Liver (tissue), 9 donors: Measurements from ENCODE around the gene RIT2. TPM values are rescaled to one million over a fixed set of nuclear protein-coding genes. Genes with fewer than 3 reads are reported as not detected.

ENCODE experiments used
- DNase-seq: peaks from one replicate; pipeline ENCODE4 v3.0.0-alpha.2; 2017; ENCODE audit warnings: low spot score
- H3K27ac ChIP-seq, 2 donors: one replicate each; pipeline ENCODE4 v1.7.0; 2013; ENCODE audit warnings: inconsistent platforms in 2 of 2, low read length in 2 of 2, control low read depth in 1 of 2, low read depth in 1 of 2, mild to moderate bottlenecking in 1 of 2
- H3K27me3 ChIP-seq, 4 donors: one replicate each; pipeline versions ENCODE4 v1.6.1 to v1.7.0; 2013; ENCODE audit warnings: low read length in 3 of 4, inconsistent platforms in 1 of 4, mild to moderate bottlenecking in 1 of 4, moderate library complexity in 1 of 4; ENCODE audit not compliant: control insufficient read depth in 4 of 4, insufficient read depth in 4 of 4
- H3K36me3 ChIP-seq, 4 donors: one replicate each; pipeline versions ENCODE4 v1.6.1 to v1.7.0; 2013; ENCODE audit warnings: low read length in 3 of 4, mild to moderate bottlenecking in 3 of 4, low read depth in 1 of 4, moderate library complexity in 1 of 4; ENCODE audit not compliant: control insufficient read depth in 4 of 4, insufficient read depth in 3 of 4
- H3K4me1 ChIP-seq, 4 donors: one replicate each; pipeline versions ENCODE4 v1.6.1 to v1.7.0; 2013; ENCODE audit warnings: low read length in 3 of 4, mild to moderate bottlenecking in 3 of 4, moderate library complexity in 1 of 4; ENCODE audit not compliant: control insufficient read depth in 4 of 4, insufficient read depth in 4 of 4
- H3K4me3 ChIP-seq, 3 donors: one replicate each; pipeline versions ENCODE4 v1.6.1 to v1.7.0; 2013; ENCODE audit warnings: low read length in 3 of 3, control low read depth in 1 of 3, low read depth in 1 of 3, mild to moderate bottlenecking in 1 of 3
- H3K9ac ChIP-seq, 2 donors: one replicate each; pipeline ENCODE4 v1.7.0; 2013; ENCODE audit warnings: low read length in 2 of 2, mild to moderate bottlenecking in 2 of 2, moderate library complexity in 2 of 2, control low read depth in 1 of 2, low read depth in 1 of 2
- H3K9me3 ChIP-seq, 4 donors: one replicate each; pipeline versions ENCODE4 v1.6.1 to v1.7.0; 2013; ENCODE audit warnings: low read length in 3 of 4; ENCODE audit not compliant: control insufficient read depth in 4 of 4
- ATF3 ChIP-seq: IDR thresholded peaks from 2 replicates; pipeline ENCODE4 v1.6.1; 2016; ENCODE audit warnings: antibody characterized with exemption
- CTCF ChIP-seq: fragments of 150-350 bp; IDR thresholded peaks from 2 replicates; pipeline ENCODE4 v1.5.1; 2017; ENCODE audit warnings: improper control_type of control experiment, low read depth, low read length; ENCODE audit not compliant: missing input control
- FOXA1 ChIP-seq: IDR thresholded peaks from 2 replicates; pipeline ENCODE4 v1.6.1; 2016; ENCODE audit warnings: antibody characterized with exemption
- FOXA2 ChIP-seq: IDR thresholded peaks from 2 replicates; pipeline ENCODE4 v1.6.1; 2016; ENCODE audit warnings: antibody characterized with exemption
- GABPA ChIP-seq, 2 donors: IDR thresholded peaks in 1 of 2; conservative IDR thresholded peaks in 1 of 2; 2 replicates each; pipeline ENCODE4 v1.6.1; 2016; ENCODE audit warnings: antibody characterized with exemption in 2 of 2, mild to moderate bottlenecking in 1 of 2, moderate library complexity in 1 of 2
- HNF4G ChIP-seq: IDR thresholded peaks from 2 replicates; pipeline ENCODE4 v1.6.1; 2016; ENCODE audit warnings: antibody characterized with exemption
- MAX ChIP-seq: IDR thresholded peaks from 2 replicates; pipeline ENCODE4 v1.6.1; 2016; ENCODE audit warnings: antibody characterized with exemption
- NR2F2 ChIP-seq: IDR thresholded peaks from 2 replicates; pipeline ENCODE4 v1.6.1; 2016; ENCODE audit warnings: antibody characterized with exemption
- RAD21 ChIP-seq, 2 donors: IDR thresholded peaks; 2 replicates each; pipeline ENCODE4 v1.6.1; 2016; ENCODE audit warnings: antibody characterized with exemption in 2 of 2, mild to moderate bottlenecking in 2 of 2
- REST ChIP-seq: IDR thresholded peaks from 2 replicates; pipeline ENCODE4 v1.6.1; 2016; ENCODE audit warnings: antibody characterized with exemption, mild to moderate bottlenecking
- ZBTB33 ChIP-seq: IDR thresholded peaks from 2 replicates; pipeline ENCODE4 v1.6.1; 2016; ENCODE audit warnings: antibody characterized with exemption
- WGBS: extraction: QIAGEN DNeasy Blood & Tissue Kit; methylation state at CpG from one replicate; pipeline ENCODE4 v1.1.7; 2013; 5-methylcytosine and 5-hydroxymethylcytosine counted together
- polyA plus RNA-seq, 2 donors: library from polyadenylated mRNA; stranded (reverse) in 1 of 2; unstranded in 1 of 2; fragments of 200-250 nt in 1 of 2; fragments of >200 nt in 1 of 2; fragmentation: Nextera tagmentation in 1 of 2; extraction: Ambion mirVana in 1 of 2; gene quantifications; one replicate each; pipeline versions ENCODE4 v1.2.1 to v1.2.3, GENCODE V29; 2013 to 2015
- total RNA-seq, 2 donors: library from RNA; depleted of rRNA; stranded (reverse); fragments of >200 nt; gene quantifications; one replicate each; pipeline ENCODE4 v1.2.3, GENCODE V29; 2014
- donor health status: healthy.
- donor health status: healthy.
- donor health status: healthy.
- donor health status: healthy.
- donor health status: healthy.

The RIT2 gene
- total and polyA plus RNA-seq, 4 donors = not detected

- no peaks in the 10 kb centered on the region for H3K36me3 ChIP-seq
- no peaks in the 10 kb centered on the region for H3K4me1 ChIP-seq
- no peak for TF ChIP-seq ATF3
- TF ChIP-seq CTCF = no peak
- no peak for TF ChIP-seq ZBTB33
- no peak for TF ChIP-seq FOXA1
- no peak for TF ChIP-seq MAX
- TF ChIP-seq RAD21 (IDR thresholded peaks at IDR 0.05) = no peak
- TF ChIP-seq NR2F2 = peak; percentile 22
- H3K4me3 ChIP-seq = no peak overlapping the region
- DNase-seq = no peak
- 42% methylated on average over 1 of the region's 1 CpG for WGBS
- no peak overlapping the region for H3K27ac ChIP-seq
- no peaks in the 10 kb centered on the region for H3K27me3 ChIP-seq
- no peak overlapping the region for H3K9ac ChIP-seq
- H3K9me3 ChIP-seq = no peaks in the 10 kb centered on the region
These were observed 160.6 kb downstream of the RIT2 start for GRCh38 chr18:42954887-42955286.

- Histone ChIP-seq H3K4me1 (no peaks in the 10 kb centered on the region), H3K9ac (no peak overlapping the region), H3K27me3 (no peaks in the 10 kb centered on the region), H3K36me3 (no peaks in the 10 kb centered on the region), H3K27ac (no peak overlapping the region), H3K4me3 (no peak overlapping the region), H3K9me3 (no peaks in the 10 kb centered on the region)
- TF ChIP-seq GABPA (IDR thresholded peaks at IDR 0.05 in 1 of 2, conservative IDR thresholded peaks at IDR 0.05 in 1 of 2) (no peak), FOXA2 (no peak), NR2F2 (no peak), REST (no peak), ZBTB33 (no peak), HNF4G (no peak), FOXA1 (no peak)
- WGBS = 44% methylated on average over 1 of the region's 1 CpG
- DNase-seq = no peak
These were observed 162.2 kb downstream of the RIT2 start for GRCh38 chr18:42953306-42953705.
